Amniotic epithelial cell (primary cell): ENCODE data around the gene ASPG.

Source experiments
- DNase-seq: peaks from one replicate; pipeline ENCODE4 v3.0.0-alpha.2; 2010; ENCODE audit warnings: low read depth

The ASPG gene

DNA sequence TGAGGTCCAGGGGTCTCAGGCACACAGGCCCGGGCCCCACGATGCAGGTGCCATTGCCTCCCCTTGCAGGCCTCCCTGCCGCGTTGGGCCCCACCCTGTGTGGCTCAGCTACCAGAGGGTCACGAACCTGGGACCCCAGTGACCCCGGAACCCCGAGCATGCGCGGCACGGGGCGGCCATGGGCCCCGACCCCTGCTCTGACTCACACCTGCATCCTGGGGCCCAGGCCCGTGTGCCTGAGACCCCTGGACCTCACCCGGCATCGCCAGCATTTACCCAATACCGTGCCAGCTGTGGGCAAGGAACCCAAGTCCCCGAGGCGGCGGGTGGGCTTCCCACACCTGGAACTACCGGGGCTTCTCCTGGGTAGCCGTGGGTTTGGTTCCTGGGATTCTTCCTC is 78.0 kb downstream of the ASPG start:
- DNase-seq: no peak

DNA sequence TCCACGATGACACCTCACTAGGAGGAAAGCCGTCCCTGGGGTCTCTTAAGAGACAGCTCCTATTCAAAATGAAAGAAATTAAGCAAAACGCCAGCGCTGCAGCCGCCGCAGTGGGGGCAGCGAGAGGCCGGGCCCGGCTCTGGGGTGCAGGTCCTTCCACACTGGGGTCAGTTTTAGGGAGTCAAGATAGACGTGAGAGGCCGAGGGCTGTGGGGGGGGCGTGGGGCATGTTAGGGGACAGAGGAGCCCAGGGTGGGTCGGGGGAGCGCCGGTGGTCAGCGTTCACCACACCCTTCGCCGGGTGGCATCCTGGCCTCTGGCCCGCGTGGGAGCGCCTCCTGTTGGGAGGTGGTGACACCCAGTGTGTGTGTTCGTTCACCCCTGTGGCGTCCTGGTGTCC is 78.5 kb downstream of the ASPG start:
- no peak for DNase-seq

DNA sequence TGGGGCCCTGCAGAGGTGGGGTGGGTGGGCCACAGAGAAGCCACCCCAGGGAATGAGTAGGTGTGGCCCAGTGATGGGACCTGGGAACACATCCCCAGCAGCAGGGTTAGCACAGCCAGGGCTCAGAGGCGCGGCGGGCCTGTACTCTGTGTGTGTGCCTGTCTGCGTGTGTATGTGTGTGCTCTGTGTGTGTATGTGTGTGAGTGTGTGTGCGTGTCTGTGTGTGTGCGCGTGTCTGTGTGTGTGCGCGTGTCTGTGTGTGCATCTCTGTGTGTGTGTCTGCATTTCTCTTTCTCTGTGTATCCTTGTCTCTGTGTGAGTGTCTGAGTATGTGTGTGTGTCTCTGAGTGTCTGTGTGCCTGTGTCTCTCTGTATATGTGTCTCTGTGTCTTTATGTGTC is 79.0 kb downstream of the ASPG start:
- DNase-seq: no peak
